Mononuclear cell (primary cell): ENCODE results near the gene FHL5. TPM values are rescaled to one million over a fixed set of nuclear protein-coding genes. Genes with fewer than 3 reads are reported as not detected.

Experiments
- H3K27me3 ChIP-seq: 2 replicates; pipeline ENCODE4 v1.6.0; 2011; ENCODE audit warnings: low read length, control low read depth; ENCODE audit not compliant: insufficient read depth
- H3K4me1 ChIP-seq: 2 replicates; pipeline ENCODE4 v1.5.1; 2011; ENCODE audit warnings: mild to moderate bottlenecking, low read length, control low read depth; ENCODE audit not compliant: insufficient read depth
- H3K4me3 ChIP-seq: 2 replicates; pipeline ENCODE4 v1.5.1; 2011; ENCODE audit warnings: mild to moderate bottlenecking, low read length, moderate library complexity
- H3K9me3 ChIP-seq: 2 replicates; pipeline ENCODE4 v1.5.1; 2011; ENCODE audit warnings: low read depth, mild to moderate bottlenecking, control low read depth, low read length
- total RNA-seq: library from RNA; depleted of rRNA; stranded (reverse); fragments of >200 nt; gene quantifications from one replicate; pipeline ENCODE4 v1.2.3, GENCODE V29; 2012

FHL5 gene
- total RNA-seq, 1 donor: not detected

- no peak overlapping the region for H3K4me3 ChIP-seq
- H3K4me1 ChIP-seq: no peaks in the 10 kb centered on the region
- H3K27me3 ChIP-seq: peaks cover 19% of the 10 kb centered on the region
- peaks cover 29% of the 10 kb centered on the region for H3K9me3 ChIP-seq
Measured at GRCh38 chr6:96570053-96570452, 7.1 kb downstream of the FHL5 start.

DNA sequence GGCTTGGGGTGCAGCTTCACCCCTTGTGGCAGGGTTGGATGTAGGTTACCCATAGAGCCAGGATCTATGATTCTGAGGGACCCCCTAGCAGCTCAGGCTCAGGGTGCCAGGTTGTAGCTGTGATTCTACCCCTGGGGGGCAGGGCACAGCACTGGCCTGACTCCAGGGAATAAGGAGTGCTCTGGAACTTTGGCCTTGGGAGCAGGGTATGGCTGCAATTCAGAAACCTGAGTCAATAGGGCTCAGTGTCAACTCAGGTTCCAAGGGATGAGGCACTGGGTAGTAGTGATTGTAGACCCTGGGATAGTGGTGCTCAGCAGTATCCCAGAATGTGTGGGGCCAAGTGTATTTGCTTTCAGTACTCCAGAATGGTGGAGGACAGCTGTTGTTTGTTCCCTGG, 8.6 kb downstream of the FHL5 start:
- Histone ChIP-seq H3K27me3 (peaks cover 19% of the 10 kb centered on the region), H3K4me3 (no peak overlapping the region), H3K4me1 (no peaks in the 10 kb centered on the region)

GRCh38 chr6:96575359-96575758, 12.4 kb downstream of the FHL5 start:
- Histone ChIP-seq H3K27me3 (peaks cover 3% of the 10 kb centered on the region), H3K4me3 (no peak overlapping the region), H3K9me3 (peaks cover 11% of the 10 kb centered on the region), H3K4me1 (no peaks in the 10 kb centered on the region)

More for the DNA sequence above, 8.6 kb downstream of the FHL5 start:
- peaks cover 29% of the 10 kb centered on the region for H3K9me3 ChIP-seq

DNA sequence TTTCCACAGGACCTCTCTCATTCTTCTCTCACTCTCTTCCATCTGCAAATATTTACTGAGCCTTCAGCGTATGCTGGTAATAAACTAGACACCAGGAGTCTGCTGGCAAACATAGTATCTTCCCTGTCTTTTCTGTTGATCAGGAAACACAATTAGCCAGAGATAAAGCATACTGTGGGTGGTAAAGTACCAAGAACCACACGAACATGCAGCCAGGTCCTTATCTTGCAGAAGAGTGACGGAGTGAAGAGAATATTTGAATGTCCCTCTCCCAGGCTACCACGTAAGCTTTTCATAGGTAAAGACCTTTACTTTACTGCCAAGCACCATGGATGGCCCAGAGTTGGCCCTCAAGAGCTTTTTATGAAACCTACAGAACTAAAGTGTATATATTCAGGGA, 13.3 kb downstream of the FHL5 start:
- Histone ChIP-seq H3K27me3 (peaks cover 3% of the 10 kb centered on the region), H3K9me3 (peaks cover 2% of the 10 kb centered on the region), H3K4me3 (no peak overlapping the region), H3K4me1 (no peaks in the 10 kb centered on the region)

DNA sequence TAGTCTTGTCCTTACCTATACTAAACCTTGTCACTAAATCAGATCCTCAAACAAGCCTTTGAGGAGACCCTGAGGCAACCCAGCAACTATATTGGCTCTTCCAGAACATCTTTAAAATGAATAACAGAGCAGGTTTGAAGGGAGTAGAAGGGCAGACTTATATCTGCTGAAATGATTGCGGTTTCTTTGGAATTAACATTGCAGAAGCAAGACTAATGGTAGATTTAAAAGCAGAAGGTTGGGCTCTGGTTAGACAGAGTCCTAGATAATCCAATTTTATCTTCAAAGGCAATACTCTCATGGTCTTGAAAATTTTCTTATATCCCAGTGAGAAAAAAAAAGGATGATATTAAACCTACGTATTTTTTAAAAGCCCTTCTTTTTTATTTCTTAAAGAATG, 19.1 kb downstream of the FHL5 start:
- H3K4me1 ChIP-seq: no peaks in the 10 kb centered on the region
- no peak overlapping the region for H3K4me3 ChIP-seq
- H3K9me3 ChIP-seq: no peaks in the 10 kb centered on the region
- H3K27me3 ChIP-seq: no peaks in the 10 kb centered on the region

- Histone ChIP-seq H3K4me1 (no peaks in the 10 kb centered on the region), H3K4me3 (no peak overlapping the region), H3K27me3 (no peaks in the 10 kb centered on the region), H3K9me3 (no peaks in the 10 kb centered on the region)
Measured at GRCh38 chr6:96582436-96582835, 19.5 kb downstream of the FHL5 start.

DNA sequence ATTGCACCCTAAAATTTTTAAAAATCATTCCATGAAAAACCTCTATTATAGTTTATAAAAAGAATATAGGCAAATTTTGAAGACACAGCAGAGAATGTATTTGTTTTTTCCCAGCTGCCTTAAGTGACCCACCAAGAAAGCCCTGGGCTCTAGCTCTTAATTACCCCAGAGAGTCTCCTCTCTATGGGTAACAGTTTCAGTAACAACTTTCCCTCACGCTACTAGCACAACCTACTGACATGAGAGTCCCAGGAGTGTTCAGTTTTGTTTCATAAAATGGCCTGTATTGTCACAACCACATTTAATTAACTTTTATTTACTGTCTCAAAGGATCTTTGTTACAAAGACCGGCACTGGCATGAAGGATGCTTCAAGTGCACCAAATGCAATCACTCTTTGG, 41.5 kb downstream of the FHL5 start:
- no peak overlapping the region for H3K4me3 ChIP-seq
- no peaks in the 10 kb centered on the region for H3K27me3 ChIP-seq
- H3K9me3 ChIP-seq: no peaks in the 10 kb centered on the region
- no peaks in the 10 kb centered on the region for H3K4me1 ChIP-seq

DNA sequence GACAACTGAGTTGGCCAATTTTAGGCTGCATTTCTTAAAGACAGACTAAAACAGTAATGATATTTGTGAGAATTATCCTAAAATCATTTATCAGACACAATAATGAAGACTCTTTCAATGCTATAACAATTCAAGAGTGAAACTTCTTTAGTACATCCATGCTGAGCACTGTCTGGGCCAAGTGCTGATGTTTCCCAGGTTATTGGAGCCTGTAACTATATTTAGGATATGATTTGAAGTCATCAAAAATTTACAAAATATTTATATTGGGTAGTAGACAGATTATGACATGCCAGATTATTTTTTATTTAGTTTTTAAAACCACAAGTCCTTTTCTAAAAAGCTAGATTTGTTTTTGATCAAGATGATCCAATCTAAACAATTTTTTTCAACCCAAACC, 45.1 kb downstream of the FHL5 start:
- Histone ChIP-seq H3K4me3 (no peak overlapping the region), H3K9me3 (no peaks in the 10 kb centered on the region), H3K4me1 (no peaks in the 10 kb centered on the region), H3K27me3 (no peaks in the 10 kb centered on the region)

DNA sequence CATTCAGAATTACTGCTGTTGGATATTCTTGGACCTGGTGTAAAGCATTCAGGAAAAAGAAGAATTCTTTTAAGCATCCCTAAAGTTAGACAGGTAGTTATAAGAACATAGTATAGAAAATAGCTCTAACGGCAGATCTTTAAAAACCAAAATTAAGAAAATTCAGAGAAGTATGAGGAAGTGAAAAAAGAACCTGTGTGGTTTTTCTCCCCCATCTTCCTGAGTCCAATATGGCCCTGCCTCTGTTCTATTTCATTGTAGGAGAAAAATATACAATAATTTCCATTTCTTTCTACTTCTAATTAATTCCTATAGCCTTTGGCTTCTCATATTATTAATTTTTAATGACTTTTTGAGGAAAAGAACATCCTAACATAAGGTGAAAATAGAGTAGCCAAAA, 47.1 kb downstream of the FHL5 start:
- H3K27me3 ChIP-seq: no peaks in the 10 kb centered on the region
- H3K9me3 ChIP-seq: no peaks in the 10 kb centered on the region
- no peak overlapping the region for H3K4me3 ChIP-seq

DNA sequence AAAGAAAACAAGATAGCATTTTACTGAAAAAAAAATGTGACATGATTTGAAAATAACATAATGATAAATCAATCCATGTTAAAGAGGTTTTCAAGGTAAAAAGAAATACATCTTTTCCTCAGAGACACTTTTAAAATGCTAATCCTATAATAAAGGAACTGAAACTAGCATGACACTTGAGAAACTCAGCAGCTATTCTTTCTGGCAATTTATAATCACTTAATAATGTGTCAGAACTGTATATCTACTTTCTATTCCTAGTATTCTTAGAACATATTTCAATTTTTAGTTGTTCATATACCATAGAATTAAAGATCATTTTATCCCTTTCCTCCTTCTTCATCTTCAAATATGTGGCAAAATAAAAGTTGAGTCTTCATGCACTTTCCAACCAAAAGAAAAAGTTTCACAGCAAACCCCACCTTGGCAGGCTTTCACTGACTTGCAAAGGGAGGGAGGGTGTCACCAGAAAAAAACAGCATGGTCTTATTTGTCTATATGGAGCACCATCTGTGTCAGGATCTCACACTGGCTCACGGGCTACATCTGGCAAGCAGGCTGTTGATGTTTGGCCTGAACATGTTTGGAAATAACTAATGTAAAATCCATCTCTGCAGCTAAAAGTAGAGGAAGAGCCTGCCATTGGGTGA, 48.5 kb downstream of the FHL5 start:
- no peaks in the 10 kb centered on the region for H3K4me1 ChIP-seq
- no peak overlapping the region for H3K4me3 ChIP-seq
- H3K9me3 ChIP-seq: no peaks in the 10 kb centered on the region
- peaks cover 6% of the 10 kb centered on the region for H3K27me3 ChIP-seq

More for the DNA sequence above, 47.1 kb downstream of the FHL5 start:
- H3K4me1 ChIP-seq: no peaks in the 10 kb centered on the region

GRCh38 chr6:96613291-96613999, 50.5 kb downstream of the FHL5 start:
- Histone ChIP-seq H3K4me3 (no peak overlapping the region), H3K4me1 (no peaks in the 10 kb centered on the region), H3K27me3 (peaks cover 6% of the 10 kb centered on the region), H3K9me3 (no peaks in the 10 kb centered on the region)

GRCh38 chr6:96620851-96621250, 57.9 kb downstream of the FHL5 start:
- H3K4me1 ChIP-seq: no peaks in the 10 kb centered on the region
- H3K27me3 ChIP-seq: no peaks in the 10 kb centered on the region
- H3K4me3 ChIP-seq: no peak overlapping the region
- H3K9me3 ChIP-seq: no peaks in the 10 kb centered on the region

GRCh38 chr6:96621983-96622382, 59.1 kb downstream of the FHL5 start:
- H3K9me3 ChIP-seq: no peaks in the 10 kb centered on the region
- H3K4me1 ChIP-seq: no peaks in the 10 kb centered on the region
- H3K27me3 ChIP-seq: no peaks in the 10 kb centered on the region
- H3K4me3 ChIP-seq: no peak overlapping the region

GRCh38 chr6:96624957-96625356, 62.0 kb downstream of the FHL5 start:
- Histone ChIP-seq H3K4me1 (no peaks in the 10 kb centered on the region), H3K9me3 (no peaks in the 10 kb centered on the region), H3K27me3 (no peaks in the 10 kb centered on the region), H3K4me3 (no peak overlapping the region)

DNA sequence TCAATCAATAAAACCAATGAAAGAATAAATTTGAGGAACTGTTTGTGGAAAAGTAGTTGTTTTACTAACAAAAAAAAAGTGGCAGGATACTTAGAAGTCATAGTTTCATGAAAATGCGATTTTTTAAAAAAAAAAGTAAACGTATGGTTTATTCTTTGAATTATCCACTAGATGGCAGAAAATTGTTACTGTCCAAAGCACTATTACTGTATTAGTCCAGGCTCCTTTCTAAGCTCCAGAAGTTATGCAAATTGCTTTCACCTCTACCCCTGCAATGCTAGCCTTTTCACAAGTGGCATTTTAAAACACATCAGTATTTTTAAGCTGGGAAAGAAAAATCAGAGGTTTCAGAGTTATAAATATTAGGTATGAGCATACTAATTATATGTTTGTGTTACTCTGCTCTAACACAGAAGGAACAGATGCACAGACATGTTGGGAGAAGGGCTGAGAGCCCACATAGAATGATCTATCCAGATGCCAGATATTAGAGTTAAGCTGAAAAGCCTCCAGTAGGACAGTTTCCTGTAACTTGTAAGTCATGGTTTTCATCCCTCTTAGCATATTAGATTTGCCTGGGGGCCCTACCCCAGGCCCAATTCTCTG, 63.9 kb downstream of the FHL5 start:
- Histone ChIP-seq H3K4me1 (no peaks in the 10 kb centered on the region), H3K4me3 (no peak overlapping the region), H3K9me3 (no peaks in the 10 kb centered on the region), H3K27me3 (no peaks in the 10 kb centered on the region)

- Histone ChIP-seq H3K4me1 (no peaks in the 10 kb centered on the region), H3K4me3 (no peak overlapping the region), H3K27me3 (no peaks in the 10 kb centered on the region), H3K9me3 (no peaks in the 10 kb centered on the region)
Measured at GRCh38 chr6:96631248-96631647, 68.3 kb downstream of the FHL5 start.
